Activated CD4-positive, alpha-beta memory T cell treated with anti-CD3 and anti-CD28 coated beads for 36 hours (primary cell): ENCODE measurements around the gene TNNT1. TPM values are rescaled to one million over a fixed set of nuclear protein-coding genes. Genes with fewer than 3 reads are reported as not detected.

Experiments
- CTCF ChIA-PET: fragments of 350-600 bp; sonication (Branson Sonifier 250); formaldehyde crosslinking; loops from one replicate; lab custom pipeline; 2021; ENCODE audit warnings: antibody characterized with exemption, inconsistent platforms; lab: Charles Lee
- POLR2A ChIA-PET: fragments of 350-600 bp; sonication (Branson Sonifier 250); formaldehyde crosslinking; loops from one replicate; lab custom pipeline; 2021; ENCODE audit warnings: antibody characterized with exemption; lab: Charles Lee
- DNase-seq: peaks from one replicate; pipeline ENCODE4 v3.0.0-alpha.2; 2020
- H3K27ac Mint-ChIP-seq: one replicate; pipeline ENCODE4 v1.8.0; 2021; ENCODE audit warnings: mixed read lengths
- H3K27me3 Mint-ChIP-seq: one replicate; pipeline ENCODE4 v1.8.0; 2021; ENCODE audit warnings: mixed read lengths
- H3K36me3 Mint-ChIP-seq: one replicate; pipeline ENCODE4 v1.8.0; 2021; ENCODE audit warnings: mixed read lengths
- H3K4me1 Mint-ChIP-seq: one replicate; pipeline ENCODE4 v1.8.0; 2021; ENCODE audit warnings: low read depth, mixed read lengths
- H3K4me3 Mint-ChIP-seq: one replicate; pipeline ENCODE4 v1.8.0; 2021; ENCODE audit warnings: mild to moderate bottlenecking, mixed read lengths
- H3K9me3 Mint-ChIP-seq: one replicate; pipeline ENCODE4 v1.8.0; 2021; ENCODE audit warnings: mixed read lengths
- intact Hi-C: fragments of 100-400 bp; cut with micrococcal nuclease; formaldehyde crosslinking; loops from one replicate; pipeline ENCODE4 v1.15.1; 2023
- total RNA-seq, 2 experiments: library from RNA; stranded (reverse); gene quantifications; one replicate each; pipeline ENCODE4 v1.2.3, GENCODE V29; 2021

TNNT1 gene
- total RNA-seq, 2 experiments from 2014 or later = not detected

GRCh38 chr19:55099557-55100506 is 49.2 kb downstream of the TNNT1 start:
- Mint-ChIP-seq H3K4me1 (no peaks in the 10 kb centered on the region), H3K4me3 (no peak overlapping the region), H3K9me3 (peaks cover 2% of the 10 kb centered on the region), H3K27me3 (no peaks in the 10 kb centered on the region), H3K36me3 (peaks cover 18% of the 10 kb centered on the region), H3K27ac (no peak overlapping the region)
- intact Hi-C loops = no loop called here
- CTCF ChIA-PET = interaction anchor here (0.9 kb wide), 1 partner anchor 10 kb away, joined by 3 read pairs; no protein-coding TSS in a partner anchor
- POLR2A ChIA-PET = no interaction called here
- no peak for DNase-seq

GRCh38 chr19:55098716-55099556 is 50.1 kb downstream of the TNNT1 start:
- Mint-ChIP-seq H3K36me3 (peaks cover 21% of the 10 kb centered on the region), H3K27me3 (no peaks in the 10 kb centered on the region), H3K9me3 (peaks cover 2% of the 10 kb centered on the region), H3K4me1 (no peaks in the 10 kb centered on the region), H3K27ac (no peak overlapping the region), H3K4me3 (no peak overlapping the region)
- CTCF ChIA-PET = interaction anchor here (0.6 to 0.9 kb wide), 2 partner anchors 9 to 10 kb away, joined by 3 to 4 read pairs; no protein-coding TSS in a partner anchor
- no peak for DNase-seq
- intact Hi-C loops = no loop called here
- POLR2A ChIA-PET = no interaction called here

GRCh38 chr19:55097864-55098715 is 50.9 kb downstream of the TNNT1 start:
- ChIA-PET POLR2A (no interaction called here), CTCF (interaction anchor here (0.6 kb wide), 1 partner anchor 10 kb away, joined by 4 read pairs; no protein-coding TSS in a partner anchor)
- DNase-seq = no peak
- intact Hi-C loops = no loop called here
- no peak overlapping the region for H3K27ac Mint-ChIP-seq
- peaks cover 15% of the 10 kb centered on the region for H3K36me3 Mint-ChIP-seq
- H3K27me3 Mint-ChIP-seq = no peaks in the 10 kb centered on the region
- H3K4me1 Mint-ChIP-seq = no peaks in the 10 kb centered on the region
- H3K9me3 Mint-ChIP-seq = no peaks in the 10 kb centered on the region
- no peak overlapping the region for H3K4me3 Mint-ChIP-seq

GRCh38 chr19:55096061-55096701 is 52.8 kb downstream of the TNNT1 start:
- no peak overlapping the region for H3K4me3 Mint-ChIP-seq
- POLR2A ChIA-PET = no interaction called here
- peaks cover 7% of the 10 kb centered on the region for H3K36me3 Mint-ChIP-seq
- no peak overlapping the region for H3K27ac Mint-ChIP-seq
- H3K4me1 Mint-ChIP-seq = no peaks in the 10 kb centered on the region
- H3K9me3 Mint-ChIP-seq = no peaks in the 10 kb centered on the region
- no peak for DNase-seq
- no peaks in the 10 kb centered on the region for H3K27me3 Mint-ChIP-seq
- CTCF ChIA-PET = no interaction called here
- intact Hi-C loops = no loop called here

- Mint-ChIP-seq H3K9me3 (no peaks in the 10 kb centered on the region), H3K27ac (no peak overlapping the region), H3K4me1 (no peaks in the 10 kb centered on the region), H3K4me3 (no peak overlapping the region), H3K36me3 (peaks cover 7% of the 10 kb centered on the region), H3K27me3 (no peaks in the 10 kb centered on the region)
- intact Hi-C loops = no loop called here
- DNase-seq = no peak
- CTCF ChIA-PET = no interaction called here
- POLR2A ChIA-PET = no interaction called here
Measured at GRCh38 chr19:55095260-55096060, 53.5 kb downstream of the TNNT1 start.

- Mint-ChIP-seq H3K27me3 (no peaks in the 10 kb centered on the region), H3K4me1 (no peaks in the 10 kb centered on the region), H3K36me3 (peaks cover 7% of the 10 kb centered on the region), H3K9me3 (no peaks in the 10 kb centered on the region), H3K4me3 (no peak overlapping the region), H3K27ac (no peak overlapping the region)
- intact Hi-C loops = no loop called here
- ChIA-PET POLR2A (no interaction called here), CTCF (no interaction called here)
- DNase-seq = no peak
Measured at GRCh38 chr19:55094456-55095259, 54.3 kb downstream of the TNNT1 start.

- no peak overlapping the region for H3K4me3 Mint-ChIP-seq
- peaks cover 9% of the 10 kb centered on the region for H3K36me3 Mint-ChIP-seq
- H3K4me1 Mint-ChIP-seq = peaks cover 11% of the 10 kb centered on the region
- H3K27me3 Mint-ChIP-seq = peaks cover 11% of the 10 kb centered on the region
- no peak overlapping the region for H3K27ac Mint-ChIP-seq
- H3K9me3 Mint-ChIP-seq = no peaks in the 10 kb centered on the region
- CTCF ChIA-PET = no interaction called here
- POLR2A ChIA-PET = no interaction called here
- intact Hi-C loops = no loop called here
- no peak for DNase-seq
Measured at GRCh38 chr19:55092423-55093318, 56.3 kb downstream of the TNNT1 start.

GRCh38 chr19:55091955-55092354 is 57.1 kb downstream of the TNNT1 start:
- H3K36me3 Mint-ChIP-seq = peaks cover 11% of the 10 kb centered on the region
- CTCF ChIA-PET = no interaction called here
- DNase-seq = no peak
- no peak overlapping the region for H3K4me3 Mint-ChIP-seq
- H3K9me3 Mint-ChIP-seq = no peaks in the 10 kb centered on the region
- H3K27me3 Mint-ChIP-seq = peaks cover 18% of the 10 kb centered on the region
- intact Hi-C loops = no loop called here
- H3K27ac Mint-ChIP-seq = no peak overlapping the region
- peaks cover 18% of the 10 kb centered on the region for H3K4me1 Mint-ChIP-seq
- POLR2A ChIA-PET = no interaction called here

- Mint-ChIP-seq H3K9me3 (no peaks in the 10 kb centered on the region), H3K36me3 (peaks cover 11% of the 10 kb centered on the region), H3K4me3 (no peak overlapping the region), H3K4me1 (peaks cover 20% of the 10 kb centered on the region), H3K27ac (no peak overlapping the region), H3K27me3 (peaks cover 18% of the 10 kb centered on the region)
- ChIA-PET POLR2A (no interaction called here), CTCF (no interaction called here)
- no peak for DNase-seq
- intact Hi-C loops = no loop called here
Measured at GRCh38 chr19:55091126-55091910, 57.7 kb downstream of the TNNT1 start.
